Suppressor macrophage treated with lipopolysaccharide for 1 hour (primary cell): Measurements from ENCODE around the gene MARS2.
"Not testable (repeated sequence)": the region's sequence is repeated elsewhere in the genome, so short reads cannot be mapped to it uniquely, and the experiment has no call there.

Source experiments
- DNase-seq, 3 donors: peaks; one replicate each; pipeline ENCODE4 v3.0.0-alpha.2; 2020 to 2022

Gene MARS2

DNA sequence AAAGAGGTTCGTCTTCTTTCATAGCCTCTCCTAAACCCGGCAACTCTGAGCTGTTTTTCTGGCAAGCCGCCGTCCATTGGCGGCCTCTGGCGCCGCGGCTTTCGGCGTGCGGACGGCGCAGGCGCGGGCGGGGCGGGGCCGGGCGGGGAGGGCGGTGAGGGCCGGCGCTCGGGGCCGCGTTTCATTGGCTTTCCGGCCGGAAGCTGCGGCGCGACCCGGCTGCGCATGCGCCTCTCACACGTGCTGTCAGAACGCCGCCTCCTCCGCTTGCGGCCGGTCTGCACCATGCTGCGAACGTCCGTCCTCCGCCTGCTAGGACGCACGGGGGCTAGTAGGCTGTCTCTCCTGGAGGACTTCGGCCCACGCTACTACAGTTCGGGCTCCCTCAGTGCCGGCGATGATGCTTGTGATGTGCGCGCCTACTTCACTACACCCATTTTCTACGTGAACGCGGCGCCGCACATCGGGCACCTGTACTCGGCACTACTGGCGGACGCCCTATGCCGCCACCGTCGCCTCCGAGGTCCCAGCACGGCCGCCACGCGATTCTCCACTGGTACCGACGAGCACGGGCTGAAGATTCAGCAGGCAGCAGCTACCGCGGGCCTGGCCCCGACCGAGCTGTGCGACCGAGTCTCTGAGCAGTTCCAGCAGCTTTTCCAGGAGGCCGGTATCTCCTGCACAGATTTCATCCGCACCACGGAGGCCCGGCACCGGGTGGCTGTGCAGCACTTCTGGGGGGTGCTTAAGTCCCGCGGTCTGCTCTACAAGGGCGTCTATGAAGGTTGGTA lies at the start of gene MARS2:
MARS2 (plus strand) TSS at position 249 of the 791 bp plus-strand sequence; CDS start at position 286, 37 bp downstream.
- peak; percentile 97 to 99 (median 99) for DNase-seq

DNA sequence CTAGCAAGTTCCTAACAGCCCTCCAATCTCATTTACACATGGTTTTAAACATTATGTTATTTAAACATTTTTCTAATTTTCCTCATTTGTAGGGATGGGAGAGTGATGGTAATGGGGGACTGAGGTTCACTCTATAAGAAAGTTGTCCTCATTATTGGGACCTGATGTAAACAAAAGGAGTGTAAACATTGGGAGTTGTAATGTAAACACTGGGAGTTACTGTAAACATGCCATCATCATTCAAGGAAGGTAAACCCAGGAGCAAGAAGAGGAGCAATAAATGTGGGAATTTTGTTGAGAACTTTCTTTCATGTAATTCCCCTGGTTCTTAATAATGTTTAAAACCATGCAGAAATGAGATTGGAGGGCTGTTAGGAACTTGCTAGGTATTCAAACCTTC lies 47.6 kb upstream of the MARS2 start:
- no peak for DNase-seq

DNA sequence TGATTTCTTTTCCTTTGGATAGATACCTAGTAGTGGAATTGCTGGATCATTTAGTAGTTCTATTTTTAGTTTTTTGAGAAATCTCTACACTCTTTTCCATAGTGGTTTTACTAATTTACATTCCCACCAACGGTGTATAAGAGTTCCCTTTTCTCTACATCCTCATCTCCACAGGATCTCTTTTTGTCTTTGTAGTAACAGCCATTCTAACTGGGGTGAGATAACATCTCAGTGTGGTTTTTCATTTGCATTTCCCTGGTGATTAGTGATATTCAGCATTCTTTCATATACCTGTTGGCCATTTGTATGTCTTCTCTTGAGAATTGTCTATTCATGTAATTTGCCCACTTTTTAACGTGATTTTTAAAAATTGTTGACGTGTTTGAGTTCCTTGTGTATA lies 43.5 kb upstream of the MARS2 start:
- no peak for DNase-seq

DNA sequence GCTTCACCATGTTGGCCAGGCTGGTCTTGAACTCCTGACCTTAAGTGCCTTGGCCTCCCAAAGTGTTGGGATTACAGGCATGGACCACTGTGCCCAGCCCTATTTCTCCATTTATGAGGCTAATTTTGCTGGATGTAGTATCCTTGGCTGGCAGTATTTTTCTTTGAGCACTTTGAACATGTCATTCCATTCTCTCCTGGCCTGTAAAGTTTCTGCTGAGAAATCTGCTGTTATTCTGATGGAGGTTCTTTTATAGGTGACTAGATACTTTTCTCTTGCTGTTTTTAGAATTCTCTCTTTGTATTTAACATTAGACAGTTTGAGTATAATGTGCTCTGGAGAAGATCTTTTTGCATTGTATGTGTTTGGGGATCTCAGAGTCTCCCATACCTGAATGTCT lies 38.9 kb upstream of the MARS2 start:
- no peak for DNase-seq

DNA sequence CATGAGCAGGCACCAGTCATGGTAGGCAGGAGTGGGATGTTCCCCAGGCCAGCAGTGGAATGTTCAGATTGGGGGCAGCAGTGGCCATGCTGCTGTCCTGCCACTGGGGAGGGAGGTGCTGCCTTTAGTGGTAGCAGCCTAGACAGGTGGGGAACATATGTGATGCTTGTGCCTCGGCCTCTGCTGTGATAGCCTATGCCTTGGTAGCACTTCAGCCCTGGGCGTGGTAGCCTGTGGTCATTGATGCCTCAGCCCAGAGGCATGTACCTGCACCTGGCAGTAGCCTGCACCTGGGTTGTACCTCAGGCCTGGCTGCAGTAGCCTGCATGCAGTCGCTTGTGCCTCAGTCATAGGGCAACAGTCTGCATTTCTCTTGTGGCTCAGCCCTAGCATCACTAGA lies 36.9 kb upstream of the MARS2 start:
- DNase-seq, result no peak

DNA sequence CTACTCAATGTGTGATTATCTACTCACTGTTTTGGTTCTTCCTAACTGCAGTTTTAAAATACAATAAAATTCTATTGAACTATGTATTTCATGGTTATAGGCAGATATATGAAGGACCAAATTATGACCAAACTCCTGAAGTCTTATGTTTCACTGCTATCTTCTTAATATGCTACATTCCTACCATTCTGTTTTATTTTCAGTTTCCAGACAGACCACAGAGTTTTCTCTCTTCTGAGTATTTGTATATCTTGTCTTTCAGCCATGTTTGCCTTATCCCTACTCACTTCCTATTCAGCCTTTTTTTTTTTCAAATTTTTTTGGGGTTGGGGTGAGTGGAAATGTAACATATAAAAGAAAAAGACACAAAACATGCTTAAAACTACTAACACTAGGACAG lies 36.1 kb upstream of the MARS2 start:
- DNase-seq, result no peak

DNA sequence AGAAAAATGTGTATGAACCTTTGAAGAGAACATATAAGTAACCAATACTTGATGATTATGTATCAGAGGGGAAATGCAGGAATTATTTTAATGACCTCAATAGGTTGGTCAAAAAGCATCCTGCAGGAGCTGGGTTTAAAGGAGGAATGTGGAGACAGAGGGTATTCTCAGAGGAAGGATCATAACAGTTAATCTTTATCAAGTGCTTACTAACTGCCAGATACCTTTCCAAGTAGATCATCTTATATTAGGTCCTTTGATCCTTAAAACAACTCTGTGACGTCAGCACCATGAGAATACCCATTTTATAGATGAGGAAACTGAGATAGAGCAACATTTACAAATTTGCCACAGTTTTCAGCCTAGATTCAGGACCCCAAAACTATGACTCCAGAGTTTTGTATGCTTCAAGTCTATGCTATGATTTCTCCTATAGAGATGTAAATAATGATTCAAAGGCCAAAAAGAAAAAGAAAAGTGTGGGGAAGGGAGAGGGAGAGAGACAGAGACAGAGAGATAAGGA lies 32.7 kb upstream of the MARS2 start:
- DNase-seq, result no peak

DNA sequence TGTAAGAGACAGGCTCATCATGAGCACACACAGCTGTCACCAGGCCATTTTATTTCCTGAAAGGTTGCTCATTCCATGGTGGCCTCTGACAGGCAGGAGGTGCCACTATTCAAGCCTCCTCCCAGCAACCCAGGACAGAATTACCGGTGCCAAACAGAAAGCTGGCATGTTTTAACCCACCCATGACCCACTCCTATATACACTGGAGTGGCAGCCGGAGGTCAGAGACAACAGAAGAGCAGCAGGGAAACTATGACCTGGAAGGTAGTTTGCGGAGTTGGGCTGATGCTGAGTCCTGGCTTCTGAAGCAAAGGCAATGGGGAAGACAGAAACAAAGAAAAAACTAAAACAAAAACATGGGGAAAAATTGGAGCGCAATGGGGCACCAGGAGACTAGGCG lies 32.1 kb upstream of the MARS2 start:
- DNase-seq, result no peak

DNA sequence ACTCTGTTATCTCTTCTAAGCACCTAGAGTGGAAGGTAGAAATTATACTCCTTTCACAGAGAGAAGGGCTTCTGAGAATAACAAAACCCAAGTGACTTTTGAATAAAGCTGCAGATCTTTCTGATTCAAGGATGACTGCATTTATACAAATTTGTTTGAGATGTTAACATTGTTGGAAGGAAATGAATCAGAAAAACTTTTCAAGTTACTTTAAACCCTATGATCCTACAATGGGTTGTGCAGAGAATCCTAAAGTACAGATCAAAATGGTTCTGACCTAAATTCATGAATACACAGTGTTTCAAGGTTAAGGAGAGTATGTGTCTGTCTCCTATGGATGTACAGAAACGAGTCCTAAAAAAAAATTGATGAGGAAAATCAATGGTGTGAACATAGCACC lies 31.6 kb upstream of the MARS2 start:
- DNase-seq, result no peak

DNA sequence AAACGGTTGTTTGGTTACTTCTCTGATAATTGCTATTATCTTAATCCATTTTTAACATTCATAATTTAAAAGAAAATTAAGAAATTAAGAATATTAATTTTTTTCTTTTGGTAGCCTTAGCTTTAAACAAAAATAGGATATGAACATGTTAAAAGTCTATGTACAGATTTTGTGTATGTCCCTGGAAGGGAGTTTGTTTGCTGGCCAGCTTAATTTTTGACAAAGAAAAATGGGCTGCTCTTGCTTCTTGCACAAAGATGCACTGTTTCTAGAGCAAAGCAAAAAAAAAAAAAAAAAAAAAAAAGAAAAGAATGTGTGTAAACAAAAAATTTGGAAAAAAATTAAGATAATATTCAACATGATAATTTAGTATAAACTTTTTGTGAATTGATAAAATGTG lies 31.1 kb upstream of the MARS2 start:
- no peak for DNase-seq

DNA sequence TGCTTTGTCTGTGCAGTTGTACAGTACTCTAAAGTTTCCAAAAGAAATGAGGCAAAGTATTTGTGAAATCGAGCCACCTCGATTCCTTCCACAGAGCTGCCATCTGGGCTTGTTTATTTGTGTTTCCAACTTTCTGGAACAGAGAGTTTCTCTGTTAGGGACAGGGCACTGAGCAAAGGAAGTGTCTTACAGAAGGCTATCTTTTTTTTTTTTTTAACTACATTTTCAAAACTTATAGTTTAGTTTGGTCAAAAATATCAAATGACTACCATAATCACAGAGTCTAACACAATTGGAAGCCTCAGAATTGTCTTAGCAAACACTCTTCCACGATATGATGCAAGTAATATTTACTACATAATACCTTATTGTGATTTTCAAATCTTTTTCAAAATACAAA lies 30.6 kb upstream of the MARS2 start:
- no peak for DNase-seq

DNA sequence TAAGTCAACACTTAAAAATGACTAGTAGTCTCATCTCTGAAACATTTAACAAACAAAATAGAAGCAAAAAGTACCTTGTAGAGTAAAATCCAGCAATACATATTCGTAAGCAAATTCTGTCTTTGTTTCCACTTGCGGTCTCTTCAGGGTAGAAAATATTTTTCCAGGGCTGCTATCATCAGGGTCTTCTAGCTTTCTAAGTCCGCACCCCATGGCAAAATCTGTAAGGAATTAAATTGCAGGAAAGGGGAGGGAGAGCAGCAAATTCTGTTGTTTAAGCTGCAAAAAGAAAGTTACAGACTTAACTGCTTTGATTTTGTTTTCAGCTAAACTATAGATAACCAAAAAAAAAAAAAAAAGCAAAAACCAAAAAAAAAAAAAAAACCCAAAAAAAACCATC lies 29.9 kb upstream of the MARS2 start, which contains the start of gene RFTN2:
RFTN2 (minus strand) TSS at position 342 of the 400 bp plus-strand sequence; CDS start at position 213, 129 bp downstream.
- DNase-seq, result no peak

DNA sequence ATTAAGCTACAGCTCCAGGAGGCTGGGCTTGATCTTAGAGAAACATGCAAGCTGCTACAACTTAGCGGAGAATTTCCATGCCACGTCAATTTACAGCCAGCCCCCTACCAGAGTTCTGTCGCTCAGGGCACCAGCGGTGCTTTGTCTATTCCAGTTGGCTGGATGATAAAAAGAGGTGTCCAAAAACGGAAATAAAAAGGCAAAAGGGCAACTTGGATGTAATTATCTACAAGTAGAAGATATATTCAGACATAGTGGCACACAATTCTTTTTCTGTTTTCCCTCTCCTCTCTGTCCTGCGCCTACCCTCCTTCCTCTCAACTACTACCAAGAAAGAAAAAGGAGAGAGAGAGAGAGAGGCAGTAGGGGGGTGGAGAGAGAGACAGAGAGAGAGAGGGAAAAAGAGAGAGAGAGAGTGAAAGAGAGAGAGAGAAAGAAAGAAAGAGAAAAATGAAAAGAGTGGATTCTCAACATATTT lies 29.4 kb upstream of the MARS2 start:
- DNase-seq, result no peak

DNA sequence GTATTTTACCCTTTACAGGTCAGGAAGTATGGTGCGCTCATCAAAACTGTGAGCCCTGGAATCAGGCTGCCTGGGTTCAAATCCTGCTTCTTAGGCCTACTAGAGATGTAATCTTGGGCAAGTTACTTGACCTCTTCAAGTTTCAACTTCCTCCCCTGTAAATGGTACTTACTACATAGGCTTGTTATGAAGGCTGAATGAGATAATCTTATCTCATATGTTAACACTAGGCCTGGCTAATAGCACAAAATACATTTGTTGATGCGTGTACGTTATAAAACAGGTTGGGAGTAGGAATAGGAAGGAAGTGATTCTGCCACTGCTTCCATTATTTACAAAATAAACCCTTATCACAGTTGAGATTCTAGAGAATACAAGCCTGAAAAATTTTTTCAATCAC lies 28.1 kb upstream of the MARS2 start:
- DNase-seq, result no peak

DNA sequence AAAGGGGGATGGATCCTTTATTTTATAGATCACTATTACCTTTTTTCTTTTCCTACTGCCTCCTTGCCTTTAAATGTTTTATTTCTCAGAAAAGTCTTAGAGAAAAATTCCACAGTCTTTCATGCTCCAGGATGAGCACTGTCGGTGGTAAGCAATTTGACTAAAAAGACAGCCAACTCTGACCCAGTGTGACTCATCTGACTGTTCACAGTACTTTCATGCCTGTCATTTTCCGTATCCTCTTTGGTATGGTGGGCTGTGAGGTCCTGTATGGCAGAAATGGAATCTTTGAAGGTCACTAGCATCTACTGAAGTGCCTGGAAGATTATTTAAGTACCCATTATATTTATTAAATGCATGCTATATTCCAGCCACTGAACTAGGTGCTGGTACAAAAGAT lies 27.7 kb upstream of the MARS2 start:
- DNase-seq, result no peak

DNA sequence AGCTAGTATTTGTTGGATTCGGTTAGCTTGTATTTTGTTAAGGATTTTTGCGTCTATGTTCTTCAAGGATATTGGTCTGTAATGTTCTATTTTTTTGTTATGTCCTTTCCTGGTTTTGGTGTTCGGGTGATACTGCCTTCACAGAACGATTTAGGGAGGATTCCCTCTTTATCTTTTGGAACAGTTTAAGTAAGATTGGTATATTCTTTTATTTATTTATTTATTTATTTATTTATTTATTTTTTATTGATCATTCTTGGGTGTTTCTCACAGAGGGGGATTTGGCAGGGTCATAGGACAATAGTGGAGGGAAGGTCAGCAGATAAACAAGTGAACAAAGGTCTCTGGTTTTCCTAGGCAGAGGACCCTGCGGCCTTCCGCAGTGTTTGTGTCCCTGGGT lies 10.0 kb upstream of the MARS2 start:
- DNase-seq, result not testable (repeated sequence)

DNA sequence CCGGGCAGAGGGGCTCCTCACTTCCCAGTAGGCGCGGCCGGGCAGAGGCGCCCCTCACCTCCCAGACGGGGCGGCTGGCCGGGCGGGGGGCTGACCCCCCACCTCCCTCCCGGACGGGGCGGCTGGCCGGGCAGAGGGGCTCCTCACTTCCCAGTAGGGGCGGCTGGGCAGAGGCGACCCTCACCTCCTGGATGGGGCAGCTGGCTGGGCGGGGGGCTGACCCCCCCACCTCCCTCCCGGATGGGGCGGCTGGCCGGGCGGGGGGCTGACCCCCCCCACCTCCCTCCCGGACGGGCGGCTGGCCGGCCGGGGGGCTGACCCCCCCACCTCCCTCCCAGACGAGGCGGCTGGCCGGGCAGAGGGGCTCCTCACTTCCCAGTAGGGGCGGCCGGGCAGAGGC lies 9.2 kb upstream of the MARS2 start:
- not testable (repeated sequence) for DNase-seq

DNA sequence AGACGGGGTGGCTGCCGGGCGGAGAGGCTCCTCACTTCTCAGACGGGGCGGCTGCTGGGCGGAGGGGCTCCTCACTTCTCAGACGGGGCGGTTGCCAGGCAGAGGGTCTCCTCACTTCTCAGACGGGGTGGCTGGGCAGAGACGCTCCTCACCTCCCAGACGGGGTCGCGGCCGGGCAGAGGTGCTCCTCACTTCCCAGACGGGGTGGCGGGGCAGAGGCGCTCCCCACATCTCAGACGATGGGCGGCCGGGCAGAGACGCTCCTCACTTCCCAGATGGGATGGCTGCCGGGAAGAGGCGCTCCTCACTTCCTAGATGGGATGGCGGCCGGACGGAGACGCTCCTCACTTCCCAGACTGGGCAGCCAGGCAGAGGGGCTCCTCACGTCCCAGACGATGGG lies 8.6 kb upstream of the MARS2 start:
- DNase-seq, result not testable (repeated sequence)

DNA sequence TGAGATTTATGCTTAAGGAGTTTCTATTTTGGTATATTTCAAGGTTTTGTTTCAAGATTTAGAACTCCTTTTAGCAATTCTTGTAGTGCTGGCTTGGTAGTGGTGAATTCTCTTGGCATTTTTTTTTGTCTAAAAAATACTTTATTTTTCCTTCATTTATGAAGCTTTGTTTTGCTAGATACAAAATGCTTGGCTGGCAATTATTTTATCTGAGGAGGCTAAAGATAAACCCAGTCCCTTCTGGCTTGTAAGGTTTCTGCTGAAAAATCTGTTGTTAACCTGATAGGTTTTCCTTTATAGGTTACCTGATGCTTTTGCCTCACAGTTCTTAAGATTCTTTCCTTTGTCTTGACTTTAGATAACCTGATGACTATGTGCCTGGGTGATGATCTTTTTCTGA lies 5.4 kb upstream of the MARS2 start:
- DNase-seq, result not testable (repeated sequence)

DNA sequence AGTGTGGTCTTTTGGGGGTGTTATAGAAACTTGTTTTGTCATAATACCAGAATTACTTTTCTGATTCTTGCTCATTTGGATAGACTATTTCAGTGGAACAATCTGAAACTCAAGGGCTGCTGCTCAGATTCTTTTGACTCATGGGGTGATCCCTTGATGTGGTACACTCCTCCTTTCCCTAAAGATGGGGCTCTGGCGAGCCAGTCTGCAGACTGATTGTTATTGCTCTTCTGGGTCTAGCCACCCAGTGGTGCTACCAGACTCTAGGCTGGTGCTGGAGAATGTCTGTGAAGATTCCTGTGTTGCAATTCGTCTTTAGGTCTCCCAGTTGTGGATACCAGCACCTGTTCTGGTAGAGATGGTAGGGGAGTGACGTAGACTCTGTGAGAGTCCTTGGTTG lies 4.2 kb upstream of the MARS2 start:
- no peak for DNase-seq

DNA sequence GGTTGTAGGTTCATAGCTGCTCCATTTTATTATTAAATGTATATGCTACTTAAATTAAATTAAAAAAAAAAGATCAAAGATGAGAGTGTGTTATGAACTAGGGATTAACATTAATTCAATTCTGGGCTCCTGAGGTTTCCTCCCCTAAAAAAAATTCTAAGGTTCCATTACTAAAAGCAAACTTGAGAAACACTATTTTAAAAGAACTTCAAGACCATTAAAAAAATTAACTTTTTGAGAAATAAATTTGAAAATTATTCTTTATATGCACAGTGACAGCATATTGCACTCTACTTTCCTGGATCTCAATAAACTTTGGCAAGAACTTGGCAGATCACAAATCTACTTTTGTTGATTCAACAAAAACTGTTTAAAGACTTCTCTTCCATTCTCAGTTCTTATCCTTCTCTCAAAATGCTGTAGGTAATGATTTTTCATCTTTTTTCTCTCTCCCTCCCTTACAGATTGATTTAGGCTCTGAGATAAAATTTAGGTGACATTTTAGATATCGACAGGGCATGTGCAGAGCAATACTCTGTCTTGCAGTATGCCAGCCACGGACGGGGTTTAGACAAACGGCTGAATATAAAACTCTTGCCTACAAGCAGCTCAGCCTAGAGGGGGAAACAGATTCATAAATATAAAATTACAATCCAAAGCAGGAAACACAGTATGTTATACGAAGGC lies 592 bp upstream of the MARS2 start:
- DNase-seq, result no peak

DNA sequence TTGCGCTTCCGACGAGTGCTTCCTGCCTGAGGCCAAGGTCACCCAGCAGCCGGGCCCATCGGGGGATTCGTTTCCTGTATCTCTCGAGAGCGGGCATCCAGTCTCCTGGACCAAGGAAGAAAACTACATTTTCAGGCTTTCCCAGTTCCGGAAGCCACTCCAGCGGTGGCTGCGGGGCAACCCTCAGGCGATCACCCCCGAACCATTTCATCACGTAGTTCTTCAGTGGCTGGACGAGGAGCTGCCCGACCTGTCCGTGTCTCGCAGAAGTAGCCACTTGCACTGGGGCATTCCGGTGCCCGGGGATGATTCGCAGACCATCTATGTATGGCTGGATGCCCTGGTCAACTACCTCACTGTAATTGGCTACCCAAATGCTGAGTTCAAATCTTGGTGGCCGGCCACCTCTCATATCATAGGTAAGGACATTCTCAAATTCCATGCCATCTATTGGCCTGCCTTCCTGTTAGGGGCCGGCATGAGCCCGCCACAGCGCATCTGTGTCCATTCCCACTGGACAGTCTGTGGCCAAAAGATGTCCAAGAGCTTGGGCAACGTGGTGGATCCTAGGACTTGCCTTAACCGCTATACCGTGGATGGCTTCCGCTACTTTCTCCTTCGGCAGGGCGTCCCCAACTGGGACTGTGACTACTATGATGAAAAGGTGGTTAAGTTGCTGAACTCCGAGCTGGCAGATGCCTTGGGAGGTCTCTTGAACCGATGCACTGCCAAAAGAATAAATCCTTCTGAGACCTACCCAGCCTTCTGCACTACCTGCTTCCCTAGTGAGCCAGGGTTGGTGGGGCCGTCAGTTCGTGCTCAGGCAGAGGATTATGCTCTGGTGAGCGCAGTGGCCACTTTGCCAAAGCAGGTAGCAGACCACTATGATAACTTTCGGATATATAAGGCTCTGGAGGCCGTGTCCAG lies 1.0 kb downstream of the MARS2 start:
- peak; percentile 20 to 54 (median 44) for DNase-seq

DNA sequence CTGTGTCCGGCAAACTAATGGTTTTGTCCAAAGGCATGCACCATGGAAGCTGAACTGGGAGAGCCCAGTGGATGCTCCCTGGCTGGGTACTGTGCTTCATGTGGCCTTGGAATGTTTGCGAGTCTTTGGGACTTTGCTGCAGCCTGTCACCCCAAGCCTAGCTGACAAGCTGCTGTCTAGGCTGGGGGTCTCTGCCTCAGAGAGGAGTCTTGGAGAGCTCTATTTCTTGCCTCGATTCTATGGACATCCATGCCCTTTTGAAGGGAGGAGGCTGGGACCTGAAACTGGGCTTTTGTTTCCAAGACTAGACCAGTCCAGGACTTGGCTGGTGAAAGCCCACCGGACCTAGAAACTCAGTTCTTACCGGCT lies 1.7 kb downstream of the MARS2 start:
- DNase-seq, result no peak
